Heart left ventricle (tissue), 16 donors: ENCODE results near the gene ZNF789. TPM values are rescaled to one million over a fixed set of nuclear protein-coding genes. Genes with fewer than 3 reads are reported as not detected.

Source experiments
- ATAC-seq, 4 donors: fragments of 200-7000 bp; cut with Tn5 transposase; one replicate each; pipeline ENCODE4 v1.9.1; 2020 to 2022; ENCODE audit warnings: moderate library complexity in 4 of 4, mild to moderate bottlenecking in 3 of 4, moderate number of reproducible peaks in 1 of 4
- DNase-seq, 5 donors: peaks; one replicate each; pipeline ENCODE4 v3.0.0-alpha.2; 2020
- H3K27ac ChIP-seq, 12 donors: fragments of 200-600 bp; sonication (generic) in 4 of 12; one replicate each; pipeline versions ENCODE4 v1.5.0 to v1.8.0; 2016 to 2022; ENCODE audit warnings: mild to moderate bottlenecking in 2 of 12
- H3K27me3 ChIP-seq, 9 donors: fragments of 200-600 bp; sonication (generic) in 2 of 9; one replicate each; pipeline versions ENCODE4 v1.5.1 to v1.8.0; 2016 to 2022; ENCODE audit warnings: mild to moderate bottlenecking in 3 of 9
- H3K36me3 ChIP-seq, 9 donors: fragments of 200-600 bp; sonication (generic) in 2 of 9; one replicate each; pipeline versions ENCODE4 v1.5.0 to v1.8.0; 2018 to 2022; ENCODE audit warnings: mild to moderate bottlenecking in 2 of 9
- H3K4me1 ChIP-seq, 12 donors: fragments of 200-600 bp; sonication (generic) in 4 of 12; one replicate each; pipeline versions ENCODE4 v1.5.0 to v1.8.0; 2016 to 2022; ENCODE audit warnings: mild to moderate bottlenecking in 3 of 12
- H3K4me3 ChIP-seq, 12 donors: fragments of 200-600 bp; sonication (generic) in 4 of 12; one replicate each; pipeline versions ENCODE4 v1.5.0 to v1.8.0; 2017 to 2022; ENCODE audit warnings: mild to moderate bottlenecking in 9 of 12, moderate library complexity in 4 of 12
- H3K9me3 ChIP-seq, 12 donors: fragments of 200-600 bp; sonication (generic) in 4 of 12; one replicate each; pipeline versions ENCODE4 v1.5.0 to v1.8.0; 2016 to 2022; ENCODE audit warnings: mild to moderate bottlenecking in 1 of 12
- CTCF ChIP-seq, 12 donors: fragments of 200-600 bp; sonication (generic) in 4 of 12; IDR thresholded peaks; one replicate each; pipeline versions ENCODE4 v1.5.0 to v1.8.0; 2018 to 2022; ENCODE audit warnings: antibody characterized with exemption in 12 of 12, mild to moderate bottlenecking in 5 of 12
- POLR2A ChIP-seq, 2 donors: fragments of 450-650 bp; IDR thresholded peaks; one replicate each; pipeline ENCODE4 v1.6.1; 2017; ENCODE audit warnings: antibody characterized with exemption in 2 of 2, mild to moderate bottlenecking in 2 of 2, moderate library complexity in 2 of 2
- WGBS, 4 donors: extraction: QIAGEN DNeasy Blood & Tissue Kit in 2 of 4; methylation state at CpG; one replicate each; pipeline versions ENCODE4 v1.1.5 to v1.1.7; 2013 to 2018; 5-methylcytosine and 5-hydroxymethylcytosine counted together
- intact Hi-C, 10 donors: fragments of 100-400 bp; cut with DNase I; formaldehyde crosslinking; loops; one replicate each; pipeline versions ENCODE4 v1.11.1 to v1.14.2; 2022
- polyA plus RNA-seq, 2 donors: library from polyadenylated mRNA; stranded (reverse); fragments of 200-250 nt; gene quantifications; one replicate each; pipeline ENCODE4 v1.2.3, GENCODE V29; 2013
- total RNA-seq, 9 donors: library from RNA; depleted of rRNA in 2 of 9; stranded (reverse); fragments of >200 nt in 2 of 9; fragmentation: NEBNext Ultra II Directional in 3 of 9; extraction: Animal tissue kit (Norgen Biotek cat#: 25700) in 3 of 9; gene quantifications; one replicate each; pipeline versions ENCODE4 v1.1.0 to v1.2.4, GENCODE V29; 2016 to 2023
- donor health status: ischemic (EF 13 %, LVEDD 7.1; RV severe dilation, severe dysfunction).
- donor health status: healthy with polysubstance abuse.
- donor health status: DM: no; HTN: yes; CAD: no.
- donor health status: DM: no; HTN: no; CAD: no.
- donor health status: ischemic (EF 25% LVEDD 6.9; RV normal size, moderate dysfunction).
- donor health status: ischemic (EF 25% LVEDD 5.7; RV mildly dilated, moderate dysfunction).
- donor health status: healthy.
- donor health status: DM: yes; HTN: yes; CAD: no.
- donor health status: ischemic (EF 35%, LVEDD 5.7; RV mildly dilated, moderate dysfunction).
- donor health status: nonischemic (EF 11% LVEDD 7.7; RV severe dilation, severe dysfunction).
- donor health status: DM: yes; HTN: yes; CAD: no.
- donor health status: PGD.
- donor health status: ischemic (EF 29% LVEDD 5.4; RV normal size, mild dysfunction).
- donor health status: nonischemic (EF 23%, LVEDD 6.1; RV moderate dilation, normal function).

ZNF789 gene
- total and polyA plus RNA-seq, 11 donors = 2.1 to 5.2 (median 3.3) TPM

GRCh38 chr7:99535667-99536066 is 63.0 kb downstream of the ZNF789 start:
- TF ChIP-seq CTCF (IDR thresholded peaks at IDR 0.05) (no peak), POLR2A (IDR thresholded peaks at IDR 0.05) (no peak)

More at GRCh38 chr7:99535667-99536066, 63.0 kb downstream of the ZNF789 start:
- intact Hi-C loops = no loop called here
- H3K4me1 ChIP-seq = no peaks in the 10 kb centered on the region
- no peak overlapping the region for H3K27ac ChIP-seq
- peaks cover 0 to 99% (median 39%) of the 10 kb centered on the region in 12 donors for H3K9me3 ChIP-seq
- H3K36me3 ChIP-seq = peaks cover 9 to 36% (median 18%) of the 10 kb centered on the region in 9 donors
- H3K27me3 ChIP-seq = no peaks in the 10 kb centered on the region
- no peak overlapping the region for H3K4me3 ChIP-seq
- no peak for ATAC-seq
- no peak for DNase-seq
- 96 to 100% (median 100%) methylated on average over 2 of the region's 2 CpGs for WGBS, 4 donors

Other genes starting within 250 kb of the ZNF789 start
- gene MYH16, start 200.1 kb upstream of the ZNF789 start, total RNA-seq = not detected
- gene MYH16, start 200.1 kb upstream of the ZNF789 start, polyA plus RNA-seq = not detected
- 100 to 1,000 TPM in 8 of 9 donors, 10 to 100 TPM in 1; 97.1 to 177 (median 146) TPM for gene ARPC1A, start 147.0 kb upstream of the ZNF789 start, total RNA-seq
- gene ARPC1A, start 147.0 kb upstream of the ZNF789 start, polyA plus RNA-seq = 100 to 1,000 TPM; 102 to 208 TPM
- 100 to 1,000 TPM in 2 of 9 donors, 10 to 100 TPM in 7; 17.2 to 142 (median 37.1) TPM for gene ARPC1B, start 98.2 kb upstream of the ZNF789 start, total RNA-seq
- 100 to 1,000 TPM in 1 of 2 donors, 10 to 100 TPM in 1; 32.7 to 136 TPM for gene ARPC1B, start 98.2 kb upstream of the ZNF789 start, polyA plus RNA-seq
- 100 to 1,000 TPM in 4 of 9 donors, 10 to 100 TPM in 5; 88.7 to 128 (median 98.5) TPM for gene PDAP1, start 64.3 kb upstream of the ZNF789 start, total RNA-seq
- 100 to 1,000 TPM; 120 to 309 TPM for gene PDAP1, start 64.3 kb upstream of the ZNF789 start, polyA plus RNA-seq
- gene BUD31, start 63.9 kb upstream of the ZNF789 start, total RNA-seq = 10 to 100 TPM; 26.1 to 63.6 (median 38.9) TPM
- gene BUD31, start 63.9 kb upstream of the ZNF789 start, polyA plus RNA-seq = 10 to 100 TPM; 66.7 to 87.8 TPM
- gene PTCD1, start 34.1 kb upstream of the ZNF789 start, total RNA-seq = 1 to 10 TPM; 2.1 to 9.0 (median 3.9) TPM
- gene PTCD1, start 34.1 kb upstream of the ZNF789 start, polyA plus RNA-seq = 1 to 10 TPM; 3.3 to 3.7 TPM
- gene CPSF4, start 33.9 kb upstream of the ZNF789 start, total RNA-seq = 10 to 100 TPM; 12.7 to 24.8 (median 16.4) TPM
- 10 to 100 TPM; 14.1 to 24.3 TPM for gene CPSF4, start 33.9 kb upstream of the ZNF789 start, polyA plus RNA-seq
- 1,000 to 10,000 TPM in 2 of 9 donors, 100 to 1,000 TPM in 7; 579 to 6,117 (median 707) TPM for gene ATP5MF, start 6.7 kb upstream of the ZNF789 start, total RNA-seq
- 1,000 to 10,000 TPM; 2,714 to 5,384 TPM for gene ATP5MF, start 6.7 kb upstream of the ZNF789 start, polyA plus RNA-seq
- gene ZNF394, start 27.4 kb downstream of the ZNF789 start, total RNA-seq = 10 to 100 TPM; 12.4 to 23.0 (median 15.2) TPM
- gene ZNF394, start 27.4 kb downstream of the ZNF789 start, polyA plus RNA-seq = 10 to 100 TPM; 13.9 to 16.0 TPM
- 1 to 10 TPM; 5.6 to 9.6 (median 7.1) TPM for gene ZKSCAN5, start 31.8 kb downstream of the ZNF789 start, total RNA-seq
- gene ZKSCAN5, start 31.8 kb downstream of the ZNF789 start, polyA plus RNA-seq = 1 to 10 TPM; 2.1 to 5.8 TPM
- 1 to 10 TPM; 4.7 to 7.1 (median 5.3) TPM for gene FAM200A, start 79.2 kb downstream of the ZNF789 start, total RNA-seq
- gene FAM200A, start 79.2 kb downstream of the ZNF789 start, polyA plus RNA-seq = 1 to 10 TPM; 5.8 to 6.6 TPM
- gene ZNF655, start 85.8 kb downstream of the ZNF789 start, total RNA-seq = 10 to 100 TPM; 26.8 to 48.0 (median 32.8) TPM
- 10 to 100 TPM; 28.8 to 36.1 TPM for gene ZNF655, start 85.8 kb downstream of the ZNF789 start, polyA plus RNA-seq
- under 1 TPM in 4 of 9 donors, not detected in 5; 0.29 to 0.52 (median 0.51) TPM for gene TMEM225B, start 125.4 kb downstream of the ZNF789 start, total RNA-seq
- gene TMEM225B, start 125.4 kb downstream of the ZNF789 start, polyA plus RNA-seq = under 1 TPM in 1 of 2 donors, not detected in 1; 0.10 TPM
- 10 to 100 TPM in 4 of 9 donors, 1 to 10 TPM in 5; 5.6 to 12.0 (median 8.3) TPM for gene ZSCAN25, start 144.1 kb downstream of the ZNF789 start, total RNA-seq
- gene ZSCAN25, start 144.1 kb downstream of the ZNF789 start, polyA plus RNA-seq = 1 to 10 TPM; 3.4 to 4.0 TPM
- gene CYP3A5, start 207.1 kb downstream of the ZNF789 start, total RNA-seq = under 1 TPM in 3 of 9 donors, not detected in 6; 0.12 to 0.52 (median 0.33) TPM
- under 1 TPM; 0.06 to 0.23 TPM for gene CYP3A5, start 207.1 kb downstream of the ZNF789 start, polyA plus RNA-seq